Mesendoderm (in vitro differentiated cells): ENCODE measurements around the gene SLC6A17.

Experiments used
- DNase-seq: peaks from one replicate; pipeline ENCODE4 v3.0.0; 2013
- H2AK5ac ChIP-seq: 2 replicates; pipeline ENCODE4 v1.6.1; 2013; ENCODE audit warnings: low read length, inconsistent platforms
- H2BK120ac ChIP-seq: 2 replicates; pipeline ENCODE4 v1.6.1; 2013; ENCODE audit warnings: low read depth, mild to moderate bottlenecking, low read length, moderate library complexity, mixed read lengths
- H2BK15ac ChIP-seq: replicated peaks from 2 replicates; pipeline ENCODE4 v1.6.1; 2013; ENCODE audit warnings: low read depth, mild to moderate bottlenecking, moderate library complexity
- H2BK5ac ChIP-seq: 2 replicates; pipeline ENCODE4 v1.6.1; 2013; ENCODE audit warnings: low read length, inconsistent platforms
- H3K18ac ChIP-seq: 2 replicates; pipeline ENCODE4 v1.6.1; 2013; ENCODE audit warnings: mild to moderate bottlenecking, low read length, mixed read lengths
- H3K23ac ChIP-seq: one replicate; pipeline ENCODE4 v1.6.1; 2013; ENCODE audit warnings: low read length
- H3K27ac ChIP-seq: 2 replicates; pipeline ENCODE4 v1.5.1; 2013; ENCODE audit warnings: low read depth, mild to moderate bottlenecking, inconsistent platforms, low read length, moderate library complexity
- H3K27me3 ChIP-seq: 2 replicates; pipeline ENCODE4 v1.6.1; 2013; ENCODE audit warnings: low read length, control low read depth, mild to moderate bottlenecking, inconsistent platforms; ENCODE audit not compliant: insufficient read depth, poor library complexity
- H3K36me3 ChIP-seq: 2 replicates; pipeline ENCODE4 v1.6.1; 2013; ENCODE audit warnings: low read length, inconsistent platforms; ENCODE audit not compliant: control insufficient read depth, insufficient read depth
- H3K4ac ChIP-seq: one replicate; pipeline ENCODE4 v1.6.1; 2013; ENCODE audit warnings: low read depth, mild to moderate bottlenecking, low read length, moderate library complexity
- H3K4me1 ChIP-seq: 2 replicates; pipeline ENCODE4 v1.6.1; 2013; ENCODE audit warnings: low read depth, low read length, inconsistent platforms; ENCODE audit not compliant: control insufficient read depth
- H3K4me2 ChIP-seq: 2 replicates; pipeline ENCODE4 v1.6.1; 2013; ENCODE audit warnings: low read length
- H3K4me3 ChIP-seq: 2 replicates; pipeline ENCODE4 v1.5.1; 2013; ENCODE audit warnings: mild to moderate bottlenecking, low read length
- H3K56ac ChIP-seq: one replicate; pipeline ENCODE4 v1.6.1; 2013; ENCODE audit warnings: low read length
- H3K79me1 ChIP-seq: 2 replicates; pipeline ENCODE4 v1.6.1; 2013; ENCODE audit warnings: low read length, inconsistent platforms
- H3K79me2 ChIP-seq: 2 replicates; pipeline ENCODE4 v1.6.1; 2013; ENCODE audit warnings: mild to moderate bottlenecking, low read length; ENCODE audit not compliant: control insufficient read depth, insufficient read depth
- H3K9ac ChIP-seq: 2 replicates; pipeline ENCODE4 v1.6.1; 2013; ENCODE audit warnings: low read length, inconsistent platforms
- H4K5ac ChIP-seq: one replicate; pipeline ENCODE4 v1.6.1; 2013; ENCODE audit warnings: low read length
- H4K8ac ChIP-seq: one replicate; pipeline ENCODE4 v1.6.1; 2013; ENCODE audit warnings: low read depth, mild to moderate bottlenecking, control low read depth, low read length, moderate library complexity
- WGBS: extraction: QIAGEN DNeasy Blood & Tissue Kit; methylation state at CpG from one replicate; pipeline ENCODE4 v1.1.7; 2013; ENCODE audit warnings: low lambda C conversion rate, missing lambda C conversion rate; ENCODE audit not compliant: insufficient coverage; ENCODE audit errors: extremely low coverage; 5-methylcytosine and 5-hydroxymethylcytosine counted together

Gene SLC6A17

DNA sequence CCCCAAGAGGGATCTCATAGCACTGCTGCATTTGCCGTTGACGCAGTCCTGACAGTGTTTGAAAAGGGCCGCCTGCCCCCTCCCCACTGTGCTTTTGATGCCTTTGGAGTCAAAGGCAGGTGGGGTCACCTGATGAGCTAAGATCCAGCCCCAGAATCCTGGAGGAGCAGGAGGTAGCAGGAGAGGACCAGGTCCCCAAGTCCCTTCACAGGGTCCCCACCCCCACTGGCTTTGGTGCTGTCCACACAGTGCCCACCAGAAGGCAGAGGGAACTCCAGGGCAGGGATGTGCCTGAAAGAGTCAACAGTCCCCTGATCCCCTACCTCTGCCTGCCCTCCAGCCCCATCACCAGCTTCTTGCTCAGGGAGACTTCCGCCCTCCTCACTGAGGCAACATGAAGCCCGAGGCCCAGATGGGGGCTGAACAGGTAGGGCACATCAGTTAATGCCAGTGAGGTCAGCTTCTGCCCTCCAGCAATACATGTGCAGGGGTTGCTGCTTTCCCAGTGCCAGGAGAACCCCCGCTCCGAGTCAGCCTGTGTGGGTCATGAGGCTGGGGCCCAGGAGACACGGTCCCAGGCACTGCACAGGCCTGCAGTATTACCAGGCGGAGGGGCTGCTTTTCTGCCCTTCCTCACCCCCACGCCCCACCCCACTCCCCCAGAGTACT, 51.0 kb downstream of the SLC6A17 start:
- H3K4me2 ChIP-seq, result no peak overlapping the region
- H3K36me3 ChIP-seq, result no peaks in the 10 kb centered on the region
- H2BK120ac ChIP-seq, result no peak overlapping the region
- no peak overlapping the region for H3K18ac ChIP-seq
- no peak overlapping the region for H2AK5ac ChIP-seq
- H3K9ac ChIP-seq, result no peak overlapping the region
- no peak overlapping the region for H3K4ac ChIP-seq
- DNase-seq, result no peak
- no peak overlapping the region for H4K5ac ChIP-seq
- WGBS, result no CpG with 5 or more reads among the region's 10 CpGs
- no peaks in the 10 kb centered on the region for H3K27me3 ChIP-seq
- H2BK5ac ChIP-seq, result no peak overlapping the region
- no peak overlapping the region for H3K23ac ChIP-seq
- H3K4me3 ChIP-seq, result no peak overlapping the region
- no peak overlapping the region for H4K8ac ChIP-seq
- no peaks in the 10 kb centered on the region for H3K79me2 ChIP-seq
- no peaks in the 10 kb centered on the region for H3K79me1 ChIP-seq
- H3K27ac ChIP-seq, result no peak overlapping the region
- H3K4me1 ChIP-seq, result no peaks in the 10 kb centered on the region
- no peak overlapping the region for H3K56ac ChIP-seq
- H2BK15ac ChIP-seq, result no peak overlapping the region

DNA sequence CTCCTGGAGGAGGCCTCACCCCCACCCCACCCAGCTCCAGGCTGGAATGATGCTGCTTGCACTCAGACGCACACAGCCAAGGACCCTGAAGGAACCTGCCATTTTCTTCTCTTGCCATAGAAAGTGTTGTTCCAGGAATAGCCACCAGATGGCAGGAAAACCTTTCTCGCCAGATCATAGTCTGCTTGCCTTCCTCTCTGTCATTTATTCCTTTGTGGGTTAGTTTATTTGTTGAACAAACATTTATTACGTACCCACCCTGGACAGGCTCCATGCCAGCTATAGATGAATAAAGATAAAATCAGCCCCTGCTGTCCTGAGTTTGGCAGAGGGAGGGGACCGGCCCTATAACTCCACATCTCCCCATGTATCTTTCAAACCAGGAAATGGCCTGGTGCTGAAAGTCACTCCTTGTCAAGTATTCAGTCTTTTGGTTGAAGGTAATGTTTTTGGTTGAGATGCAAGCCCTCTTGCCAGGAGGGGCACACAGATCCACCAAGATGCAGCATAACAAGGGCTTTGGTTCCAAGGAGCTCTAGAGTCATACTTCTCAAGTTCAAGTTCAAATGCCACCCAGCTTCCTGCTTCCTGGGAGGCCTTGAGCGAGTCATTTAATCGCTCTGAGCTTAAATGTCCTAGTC, 52.8 kb downstream of the SLC6A17 start:
- Histone ChIP-seq H2BK15ac (no peak overlapping the region), H3K56ac (no peak overlapping the region), H3K4me1 (no peaks in the 10 kb centered on the region), H3K4ac (no peak overlapping the region), H3K79me2 (no peaks in the 10 kb centered on the region), H2AK5ac (no peak overlapping the region), H3K23ac (no peak overlapping the region), H3K27ac (no peak overlapping the region), H2BK120ac (no peak overlapping the region), H3K27me3 (no peaks in the 10 kb centered on the region), H3K9ac (no peak overlapping the region), H4K5ac (no peak overlapping the region), H3K79me1 (no peaks in the 10 kb centered on the region), H4K8ac (no peak overlapping the region), H2BK5ac (no peak overlapping the region), H3K18ac (no peak overlapping the region), H3K4me2 (no peak overlapping the region), H3K36me3 (no peaks in the 10 kb centered on the region), H3K4me3 (no peak overlapping the region)
- no CpG with 5 or more reads among the region's 6 CpGs for WGBS
- peak; percentile 75 for DNase-seq

DNA sequence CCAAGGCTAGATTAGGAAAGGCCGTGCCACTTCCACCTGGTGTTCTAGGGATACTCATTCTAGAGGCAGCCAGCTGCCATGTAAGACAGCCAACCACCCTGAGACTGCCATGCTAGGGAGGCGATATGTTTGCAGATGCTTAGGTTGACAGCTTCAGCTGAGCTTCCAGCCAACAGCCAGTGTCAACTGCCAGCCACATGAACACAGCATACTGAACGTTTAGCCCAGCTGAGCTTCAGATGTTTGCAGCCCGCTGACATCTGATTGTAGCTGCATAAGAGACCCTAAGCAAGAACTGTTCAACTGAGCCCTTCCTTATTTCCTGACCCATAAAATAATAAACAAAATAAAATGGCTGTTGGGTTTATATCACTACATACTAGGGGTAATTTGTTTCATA, 54.9 kb downstream of the SLC6A17 start:
- no peak overlapping the region for H3K27ac ChIP-seq
- no peak overlapping the region for H2BK15ac ChIP-seq
- H3K18ac ChIP-seq, result no peak overlapping the region
- no peak overlapping the region for H4K8ac ChIP-seq
- no peak overlapping the region for H2BK5ac ChIP-seq
- H3K4ac ChIP-seq, result no peak overlapping the region
- no peak overlapping the region for H3K4me3 ChIP-seq
- H3K36me3 ChIP-seq, result no peaks in the 10 kb centered on the region
- no peak overlapping the region for H2BK120ac ChIP-seq
- H3K56ac ChIP-seq, result no peak overlapping the region
- no CpG with 5 or more reads among the region's 4 CpGs for WGBS
- no peaks in the 10 kb centered on the region for H3K79me2 ChIP-seq
- H3K27me3 ChIP-seq, result no peaks in the 10 kb centered on the region
- H3K4me2 ChIP-seq, result no peak overlapping the region
- no peaks in the 10 kb centered on the region for H3K4me1 ChIP-seq
- DNase-seq, result no peak
- no peak overlapping the region for H4K5ac ChIP-seq
- H3K23ac ChIP-seq, result no peak overlapping the region
- no peak overlapping the region for H2AK5ac ChIP-seq
- no peaks in the 10 kb centered on the region for H3K79me1 ChIP-seq
- no peak overlapping the region for H3K9ac ChIP-seq

DNA sequence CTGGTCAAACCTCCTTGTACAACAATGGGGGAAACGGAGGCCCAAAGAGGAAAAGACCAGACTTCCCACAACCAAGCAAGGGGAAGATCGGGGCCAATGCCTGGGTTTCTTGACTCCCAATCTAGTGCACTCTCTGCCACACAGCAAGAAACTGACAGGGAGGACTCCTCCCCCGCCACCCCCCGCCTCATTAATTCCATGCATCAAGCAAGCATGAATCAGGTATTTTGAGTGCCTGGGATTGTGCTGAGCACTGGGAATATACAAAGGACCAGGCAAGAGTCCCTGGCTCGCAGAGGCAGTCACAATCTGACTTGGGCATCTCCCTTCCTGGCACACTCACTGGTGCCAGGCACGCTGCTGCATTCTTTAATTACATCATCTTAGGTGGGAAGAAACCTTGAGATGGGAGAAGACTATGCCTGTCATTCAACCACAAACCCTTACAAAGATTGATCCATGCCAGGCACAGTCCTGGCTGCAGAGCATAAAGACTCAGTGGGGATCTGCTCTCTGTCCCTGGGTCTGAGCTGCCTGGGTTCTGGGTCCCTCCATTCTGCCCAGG, 55.4 kb downstream of the SLC6A17 start:
- no peaks in the 10 kb centered on the region for H3K36me3 ChIP-seq
- no CpG with 5 or more reads among the region's 6 CpGs for WGBS
- DNase-seq, result no peak

DNA sequence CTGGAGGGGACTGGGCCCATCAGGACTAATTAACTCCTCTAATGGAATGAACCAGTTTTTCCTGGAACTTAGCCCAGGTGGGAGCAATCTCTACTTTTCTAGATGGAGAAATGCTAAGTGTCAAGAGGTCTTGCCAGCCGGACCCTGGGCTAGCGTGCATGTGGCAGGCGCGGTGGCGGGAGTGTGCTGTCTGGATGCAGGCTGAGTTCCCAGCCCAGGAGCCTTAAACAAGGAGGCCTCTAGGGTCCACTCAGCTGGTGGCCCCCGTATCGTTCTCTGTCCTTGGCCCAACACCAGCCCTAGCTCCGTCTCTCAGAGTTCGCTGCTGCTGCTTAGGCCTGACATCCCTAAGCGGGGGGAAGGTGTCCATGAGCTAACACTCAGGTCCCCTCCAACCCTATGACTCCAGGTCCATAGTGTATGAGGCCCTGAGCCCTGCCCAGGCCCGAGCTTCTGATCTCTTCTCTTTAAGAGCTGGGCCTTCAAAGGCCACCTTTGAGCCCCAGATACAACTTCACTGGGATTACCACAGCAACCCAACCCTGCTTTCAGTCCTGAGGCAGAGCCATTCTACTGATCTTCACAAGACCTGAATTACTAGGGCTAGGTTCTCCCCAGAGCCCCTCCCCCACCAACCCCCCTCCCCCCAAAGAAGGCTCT, 56.1 kb downstream of the SLC6A17 start:
- no CpG with 5 or more reads among the region's 11 CpGs for whole genome bisulfite sequencing
- no peak overlapping the region for H3K18ac ChIP-seq
- no peak overlapping the region for H2BK15ac ChIP-seq
- H3K4me3 ChIP-seq, result no peak overlapping the region
- H4K5ac ChIP-seq, result no peak overlapping the region
- DNase-seq, result no peak
- no peak overlapping the region for H3K56ac ChIP-seq
- no peak overlapping the region for H3K27ac ChIP-seq
- no peak overlapping the region for H3K23ac ChIP-seq
- H3K4ac ChIP-seq, result no peak overlapping the region
- no peaks in the 10 kb centered on the region for H3K27me3 ChIP-seq
- H3K79me1 ChIP-seq, result peaks cover under 1% of the 10 kb centered on the region
- H2BK120ac ChIP-seq, result no peak overlapping the region
- no peak overlapping the region for H2AK5ac ChIP-seq
- H2BK5ac ChIP-seq, result no peak overlapping the region
- no peak overlapping the region for H3K9ac ChIP-seq
- no peak overlapping the region for H4K8ac ChIP-seq
- H3K36me3 ChIP-seq, result no peaks in the 10 kb centered on the region
- no peak overlapping the region for H3K4me2 ChIP-seq
- H3K4me1 ChIP-seq, result no peaks in the 10 kb centered on the region
- H3K79me2 ChIP-seq, result peaks cover 4% of the 10 kb centered on the region

More for the DNA sequence above, 55.4 kb downstream of the SLC6A17 start:
- Histone ChIP-seq H3K79me1 (no peaks in the 10 kb centered on the region), H3K79me2 (no peaks in the 10 kb centered on the region), H3K4ac (no peak overlapping the region), H3K27me3 (no peaks in the 10 kb centered on the region), H3K18ac (no peak overlapping the region), H3K56ac (no peak overlapping the region), H2BK5ac (no peak overlapping the region), H3K23ac (no peak overlapping the region), H3K4me3 (no peak overlapping the region), H4K8ac (no peak overlapping the region), H4K5ac (no peak overlapping the region), H3K27ac (no peak overlapping the region), H2BK15ac (no peak overlapping the region), H2BK120ac (no peak overlapping the region), H3K9ac (no peak overlapping the region), H2AK5ac (no peak overlapping the region), H3K4me1 (no peaks in the 10 kb centered on the region), H3K4me2 (no peak overlapping the region)
